Measurements from ENCODE around the gene C9orf78.

DNA sequence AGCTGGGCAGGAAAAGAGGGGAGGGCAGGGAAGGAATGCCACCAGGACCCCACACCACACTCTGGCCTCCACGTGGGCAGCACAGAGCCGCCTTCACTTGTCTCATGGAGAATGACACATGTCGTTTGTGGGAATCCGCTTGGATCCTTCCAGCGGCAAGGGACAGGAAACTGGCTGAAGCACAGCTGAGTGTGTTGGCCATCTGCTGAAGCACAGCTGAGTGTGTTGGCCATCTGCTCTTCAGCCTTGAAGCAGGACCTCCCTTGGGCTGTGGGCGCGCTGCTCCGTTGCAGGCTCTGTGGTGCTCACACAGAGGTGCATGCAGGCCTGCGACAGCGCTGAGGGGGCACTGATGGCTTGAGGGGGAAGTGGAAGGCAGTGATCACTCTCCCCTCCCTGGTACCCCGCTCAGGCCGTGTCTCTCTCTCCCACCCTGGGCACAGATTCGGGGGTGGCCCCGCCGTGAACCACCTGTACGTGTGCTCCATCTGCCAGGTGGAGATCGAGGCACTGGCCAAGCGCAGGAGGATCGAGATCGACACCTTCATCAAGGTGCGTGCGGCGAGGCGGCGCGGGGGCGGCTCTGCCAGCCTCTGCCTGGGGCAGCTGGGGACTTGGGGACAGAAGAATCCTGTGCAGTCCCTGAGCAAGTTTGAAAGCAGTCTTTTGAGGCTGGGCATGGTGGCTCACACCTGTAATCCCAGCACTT, 40.8 kb upstream of the C9orf78 start:
- TF ChIP-seq, protein P1, sequence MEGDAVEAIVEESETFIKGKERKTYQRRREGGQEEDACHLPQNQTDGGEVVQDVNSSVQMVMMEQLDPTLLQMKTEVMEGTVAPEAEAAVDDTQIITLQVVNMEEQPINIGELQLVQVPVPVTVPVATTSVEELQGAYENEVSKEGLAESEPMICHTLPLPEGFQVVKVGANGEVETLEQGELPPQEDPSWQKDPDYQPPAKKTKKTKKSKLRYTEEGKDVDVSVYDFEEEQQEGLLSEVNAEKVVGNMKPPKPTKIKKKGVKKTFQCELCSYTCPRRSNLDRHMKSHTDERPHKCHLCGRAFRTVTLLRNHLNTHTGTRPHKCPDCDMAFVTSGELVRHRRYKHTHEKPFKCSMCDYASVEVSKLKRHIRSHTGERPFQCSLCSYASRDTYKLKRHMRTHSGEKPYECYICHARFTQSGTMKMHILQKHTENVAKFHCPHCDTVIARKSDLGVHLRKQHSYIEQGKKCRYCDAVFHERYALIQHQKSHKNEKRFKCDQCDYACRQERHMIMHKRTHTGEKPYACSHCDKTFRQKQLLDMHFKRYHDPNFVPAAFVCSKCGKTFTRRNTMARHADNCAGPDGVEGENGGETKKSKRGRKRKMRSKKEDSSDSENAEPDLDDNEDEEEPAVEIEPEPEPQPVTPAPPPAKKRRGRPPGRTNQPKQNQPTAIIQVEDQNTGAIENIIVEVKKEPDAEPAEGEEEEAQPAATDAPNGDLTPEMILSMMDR (IDR thresholded peaks at IDR 0.05; ENCODE audit: insufficient read depth, low read length) = no peak
- TF ChIP-seq GABPA (IDR thresholded peaks at IDR 0.05; ENCODE audit: low read depth) (no peak), POLR2AphosphoS5 (IDR thresholded peaks at IDR 0.05; ENCODE audit: low read depth) (no peak)
